ENCODE data around the gene PTPN21. TPM values are rescaled to one million over a fixed set of nuclear protein-coding genes. Genes with fewer than 3 reads are reported as not detected.

The PTPN21 gene
- under 1 TPM; 0.50 to 0.53 TPM for total RNA-seq

- Mint-ChIP-seq H3K27ac (no peak within 1 kb of the TSS), H3K9me3 (no peaks in the 10 kb centered on the region), H3K27me3 (peaks cover 26 to 50% of the 10 kb centered on the region in 2 donors), H3K4me3 (peak within 1 kb of the TSS; percentile 75), H3K4me1 (ENCODE audit: low read depth in 2 of 2) (peaks cover 11 to 28% of the 10 kb centered on the region in 2 donors), H3K36me3 (no peaks in the 10 kb centered on the region)
- DNase-seq (ENCODE audit: low spot score) (peak; percentile 66), ATAC-seq (peak; percentile 72 to 75)
Measured at GRCh38 chr14:88554457-88555286, at the start of gene PTPN21. PTPN21 (minus strand) TSS chr14:88555007; CDS start chr14:88550417, 4,590 bp downstream.

GRCh38 chr14:88604212-88604611 is 49.4 kb upstream of the PTPN21 start:
- no peak for DNase-seq (ENCODE audit: low spot score)
- Mint-ChIP-seq H3K27me3 (no peaks in the 10 kb centered on the region), H3K27ac (no peak overlapping the region), H3K9me3 (no peaks in the 10 kb centered on the region), H3K4me1 (ENCODE audit: low read depth in 2 of 2) (peaks cover 11 to 22% of the 10 kb centered on the region in 2 donors), H3K4me3 (no peak overlapping the region), H3K36me3 (peaks cover 37% of the 10 kb centered on the region)
- ATAC-seq, result no peak

GRCh38 chr14:88599761-88600439 is 45.1 kb upstream of the PTPN21 start:
- H3K9me3 Mint-ChIP-seq, result no peaks in the 10 kb centered on the region
- H3K27ac Mint-ChIP-seq, result peak overlapping the region; percentile 81 to 83
- peak overlapping the region; percentile 80 for H3K4me3 Mint-ChIP-seq
- DNase-seq (ENCODE audit: low spot score) (no peak), ATAC-seq (peak; percentile 72 to 93)
- peaks cover 29% of the 10 kb centered on the region for H3K36me3 Mint-ChIP-seq
- H3K27me3 Mint-ChIP-seq, result no peaks in the 10 kb centered on the region
- peaks cover 11 to 21% of the 10 kb centered on the region in 2 donors for H3K4me1 Mint-ChIP-seq (ENCODE audit: low read depth in 2 of 2)

GRCh38 chr14:88599326-88599725 is 44.5 kb upstream of the PTPN21 start:
- peaks cover 29% of the 10 kb centered on the region for H3K36me3 Mint-ChIP-seq
- peak overlapping the region; percentile 81 to 83 for H3K27ac Mint-ChIP-seq
- DNase-seq (ENCODE audit: low spot score), result no peak
- peaks cover 11 to 21% of the 10 kb centered on the region in 2 donors for H3K4me1 Mint-ChIP-seq (ENCODE audit: low read depth in 2 of 2)
- H3K9me3 Mint-ChIP-seq, result no peaks in the 10 kb centered on the region
- H3K27me3 Mint-ChIP-seq, result no peaks in the 10 kb centered on the region
- ATAC-seq, result no peak
- peak overlapping the region; percentile 80 for H3K4me3 Mint-ChIP-seq

GRCh38 chr14:88598097-88598675 is 43.4 kb upstream of the PTPN21 start:
- Mint-ChIP-seq H3K4me1 (ENCODE audit: low read depth in 2 of 2) (peaks cover 11 to 21% of the 10 kb centered on the region in 2 donors), H3K4me3 (no peak overlapping the region), H3K27ac (no peak overlapping the region), H3K9me3 (no peaks in the 10 kb centered on the region), H3K36me3 (peaks cover 25% of the 10 kb centered on the region), H3K27me3 (no peaks in the 10 kb centered on the region)
- DNase-seq (ENCODE audit: low spot score) (no peak), ATAC-seq (no peak)

GRCh38 chr14:88597601-88598000 is 42.8 kb upstream of the PTPN21 start:
- no peak for ATAC-seq

GRCh38 chr14:88597038-88597437 is 42.2 kb upstream of the PTPN21 start:
- ATAC-seq (no peak), DNase-seq (ENCODE audit: low spot score) (no peak)
- Mint-ChIP-seq H3K9me3 (no peaks in the 10 kb centered on the region), H3K4me1 (ENCODE audit: low read depth in 2 of 2) (peaks cover 11 to 21% of the 10 kb centered on the region in 2 donors), H3K36me3 (peaks cover 23% of the 10 kb centered on the region), H3K27ac (no peak overlapping the region), H3K27me3 (no peaks in the 10 kb centered on the region), H3K4me3 (no peak overlapping the region)

More at GRCh38 chr14:88597601-88598000, 42.8 kb upstream of the PTPN21 start:
- Mint-ChIP-seq H3K27ac (no peak overlapping the region), H3K27me3 (no peaks in the 10 kb centered on the region), H3K4me3 (no peak overlapping the region), H3K4me1 (ENCODE audit: low read depth in 2 of 2) (peaks cover 11 to 21% of the 10 kb centered on the region in 2 donors), H3K9me3 (no peaks in the 10 kb centered on the region), H3K36me3 (peaks cover 23% of the 10 kb centered on the region)
- DNase-seq (ENCODE audit: low spot score), result no peak

GRCh38 chr14:88592031-88592430 is 37.2 kb upstream of the PTPN21 start:
- H3K27ac Mint-ChIP-seq, result no peak overlapping the region
- H3K36me3 Mint-ChIP-seq, result peaks cover 31% of the 10 kb centered on the region
- no peaks in the 10 kb centered on the region for H3K9me3 Mint-ChIP-seq
- ATAC-seq (no peak), DNase-seq (ENCODE audit: low spot score) (no peak)
- H3K27me3 Mint-ChIP-seq, result no peaks in the 10 kb centered on the region
- H3K4me1 Mint-ChIP-seq (ENCODE audit: low read depth in 2 of 2), result peaks cover 0 to 5% of the 10 kb centered on the region in 2 donors
- no peak overlapping the region for H3K4me3 Mint-ChIP-seq

GRCh38 chr14:88590173-88590572 is 35.4 kb upstream of the PTPN21 start:
- ATAC-seq, result no peak
- H3K9me3 Mint-ChIP-seq, result no peaks in the 10 kb centered on the region
- no peak for DNase-seq (ENCODE audit: low spot score)
- no peak overlapping the region for H3K27ac Mint-ChIP-seq
- H3K4me1 Mint-ChIP-seq (ENCODE audit: low read depth in 2 of 2), result peaks cover 0 to 5% of the 10 kb centered on the region in 2 donors
- H3K36me3 Mint-ChIP-seq, result peaks cover 41% of the 10 kb centered on the region
- H3K27me3 Mint-ChIP-seq, result no peaks in the 10 kb centered on the region
- no peak overlapping the region for H3K4me3 Mint-ChIP-seq

- DNase-seq (ENCODE audit: low spot score) (no peak), ATAC-seq (no peak)
- H3K36me3 Mint-ChIP-seq, result peaks cover 46% of the 10 kb centered on the region
- no peak overlapping the region for H3K27ac Mint-ChIP-seq
- no peaks in the 10 kb centered on the region for H3K9me3 Mint-ChIP-seq
- no peak overlapping the region for H3K4me3 Mint-ChIP-seq
- H3K4me1 Mint-ChIP-seq (ENCODE audit: low read depth in 2 of 2), result peaks cover 0 to 5% of the 10 kb centered on the region in 2 donors
- H3K27me3 Mint-ChIP-seq, result no peaks in the 10 kb centered on the region
Measured at GRCh38 chr14:88588081-88588480, 33.3 kb upstream of the PTPN21 start.

- Mint-ChIP-seq H3K36me3 (peaks cover 50% of the 10 kb centered on the region), H3K27ac (no peak overlapping the region)
- no peak for ATAC-seq
Measured at GRCh38 chr14:88584451-88584850, 29.6 kb upstream of the PTPN21 start.

GRCh38 chr14:88576222-88576621 is 21.4 kb upstream of the PTPN21 start:
- Mint-ChIP-seq H3K4me1 (ENCODE audit: low read depth in 2 of 2) (no peaks in the 10 kb centered on the region), H3K27me3 (no peaks in the 10 kb centered on the region), H3K27ac (no peak overlapping the region), H3K4me3 (no peak overlapping the region), H3K36me3 (peaks cover 32% of the 10 kb centered on the region), H3K9me3 (no peaks in the 10 kb centered on the region)
- ATAC-seq (no peak), DNase-seq (ENCODE audit: low spot score) (no peak)

More at GRCh38 chr14:88584451-88584850, 29.6 kb upstream of the PTPN21 start:
- no peaks in the 10 kb centered on the region for H3K27me3 Mint-ChIP-seq
- H3K4me1 Mint-ChIP-seq (ENCODE audit: low read depth in 2 of 2), result peaks cover 5 to 6% of the 10 kb centered on the region in 2 donors
- no peaks in the 10 kb centered on the region for H3K9me3 Mint-ChIP-seq
- DNase-seq (ENCODE audit: low spot score), result no peak
- H3K4me3 Mint-ChIP-seq, result no peak overlapping the region

GRCh38 chr14:88572117-88572516 is 17.3 kb upstream of the PTPN21 start:
- no peak overlapping the region for H3K4me3 Mint-ChIP-seq
- no peaks in the 10 kb centered on the region for H3K9me3 Mint-ChIP-seq
- H3K27me3 Mint-ChIP-seq, result no peaks in the 10 kb centered on the region
- DNase-seq (ENCODE audit: low spot score), result no peak
- no peak for ATAC-seq
- no peak overlapping the region for H3K27ac Mint-ChIP-seq
- H3K4me1 Mint-ChIP-seq (ENCODE audit: low read depth in 2 of 2), result no peaks in the 10 kb centered on the region
- H3K36me3 Mint-ChIP-seq, result peaks cover 32% of the 10 kb centered on the region

GRCh38 chr14:88568196-88568595 is 13.4 kb upstream of the PTPN21 start:
- Mint-ChIP-seq H3K9me3 (no peaks in the 10 kb centered on the region), H3K4me1 (ENCODE audit: low read depth in 2 of 2) (peaks cover 12 to 14% of the 10 kb centered on the region in 2 donors), H3K4me3 (no peak overlapping the region), H3K27ac (no peak overlapping the region), H3K27me3 (no peaks in the 10 kb centered on the region), H3K36me3 (peaks cover 23% of the 10 kb centered on the region)
- DNase-seq (ENCODE audit: low spot score) (no peak), ATAC-seq (no peak)

All from natural killer cell treated with Interleukin-12 subunit alpha and Interleukin-12 subunit beta and Interleukin-15 and Interleukin-18, amount 100 ng/mL, for 72 hours (primary cell).